HCT116 (cell line): ENCODE measurements around the gene RAC2. TPM values are rescaled to one million over a fixed set of nuclear protein-coding genes. Genes with fewer than 3 reads are reported as not detected.

Experiments
- ATAC-seq: fragments of 200-7000 bp; cut with Tn5 transposase; 2 replicates; pipeline ENCODE4 v1.9.1; 2020; ENCODE audit warnings: mild to moderate bottlenecking, moderate library complexity
- BruUV-seq: library from RNA; stranded (reverse); fragments of 400-500 nt; replicated peaks from 2 replicates; lab custom pipeline; 2021; lab: Mats Ljungman, UMichigan
- CTCF ChIA-PET: fragments of 300-600 bp; sonication (Branson Sonifier 250); formaldehyde crosslinking; loops from one replicate; lab custom pipeline; 2021; ENCODE audit warnings: antibody characterized with exemption; lab: Charles Lee
- POLR2A ChIA-PET: fragments of 300-600, 350-600 bp; sonication (Branson Sonifier 250); formaldehyde crosslinking; loops from one replicate; lab custom pipeline; 2021; ENCODE audit warnings: antibody characterized with exemption; lab: Charles Lee
- RAD21 ChIA-PET, 2 experiments: fragments of 300-600 bp; sonication (Branson Sonifier 250); formaldehyde crosslinking; loops; one replicate each; lab custom pipeline; 2023; ENCODE audit warnings: low total read pairs in 2 of 2; ENCODE audit not compliant: uncharacterized antibody in 2 of 2, unreplicated experiment in 2 of 2, low non-redundant PET in 1 of 2; lab: Charles Lee
- DNase-seq: peaks from one replicate; pipeline ENCODE4 v3.0.0-alpha.2; 2010; ENCODE audit warnings: low read depth, low spot score
- H2AFZ ChIP-seq: fragments of 200-600 bp; shearing (Covaris generic), sonication (generic); 2 replicates; pipeline ENCODE4 v1.6.1; 2017; ENCODE audit warnings: low read depth, mixed run types, mixed read lengths, antibody characterized with exemption, low read length; ENCODE audit not compliant: poor library complexity, severe bottlenecking
- H3K27ac ChIP-seq: 2 replicates; pipeline ENCODE4 v1.5.1; 2012; ENCODE audit warnings: low read depth, low read length
- H3K27me3 ChIP-seq: fragments of 200-600 bp; sonication (generic); 2 replicates; pipeline ENCODE4 v1.6.1; 2016; ENCODE audit warnings: mixed run types, low read length, mixed read lengths; ENCODE audit not compliant: insufficient read depth
- H3K36me3 ChIP-seq, 2 experiments: fragments of 200-500 bp in 1 of 2; fragments of 200-600 bp in 1 of 2; sonication (Bioruptor generic) in 1 of 2; sonication (generic) in 1 of 2; 2 replicates each; pipeline versions ENCODE4 v1.5.1 to v1.6.1; 2014 to 2016; ENCODE audit warnings: low read length in 2 of 2, inconsistent platforms in 1 of 2, mixed read lengths in 1 of 2, mixed run types in 1 of 2; ENCODE audit not compliant: insufficient read depth in 2 of 2, control insufficient read depth in 1 of 2
- H3K4me1 ChIP-seq, 2 experiments: fragments of 200-600 bp in 1 of 2; sonication (generic) in 1 of 2; 2 replicates each; pipeline versions ENCODE4 v1.5.1 to v1.6.1; 2012 to 2017; ENCODE audit warnings: low read length in 2 of 2, inconsistent platforms in 1 of 2, mild to moderate bottlenecking in 1 of 2, mixed read lengths in 1 of 2, mixed run types in 1 of 2, moderate library complexity in 1 of 2; ENCODE audit not compliant: insufficient read depth in 2 of 2, control insufficient read depth in 1 of 2
- H3K4me2 ChIP-seq: fragments of 200-600 bp; sonication (generic); 2 replicates; pipeline ENCODE4 v1.6.1; 2017; ENCODE audit warnings: mixed run types, low read length, mixed read lengths
- H3K4me3 ChIP-seq, 2 experiments: fragments of 200-600 bp in 1 of 2; sonication (generic) in 1 of 2; replicated peaks in 1 of 2; 2 replicates each; pipeline ENCODE4 v1.5.1; 2011 to 2016; ENCODE audit warnings: low read length in 2 of 2, control low read depth in 1 of 2, low read depth in 1 of 2, mild to moderate bottlenecking in 1 of 2, mixed read lengths in 1 of 2, mixed run types in 1 of 2
- H3K79me2 ChIP-seq: fragments of 200-600 bp; sonication (generic); 2 replicates; pipeline ENCODE4 v1.6.1; 2017; ENCODE audit warnings: mild to moderate bottlenecking, mixed run types, low read length, moderate library complexity, mixed read lengths; ENCODE audit not compliant: insufficient read depth
- H3K9ac ChIP-seq: fragments of 200-600 bp; sonication (generic); 2 replicates; pipeline ENCODE4 v1.6.1; 2016; ENCODE audit warnings: low read length, mixed read lengths
- H3K9me2 ChIP-seq: fragments of 200-600 bp; sonication (generic), shearing (Covaris generic); 2 replicates; pipeline ENCODE4 v1.6.1; 2017; ENCODE audit warnings: mixed run types, mild to moderate bottlenecking, moderate library complexity; ENCODE audit not compliant: insufficient read depth
- H3K9me3 ChIP-seq, 2 experiments: fragments of 200-500 bp in 1 of 2; fragments of 200-600 bp in 1 of 2; sonication (Bioruptor generic) in 1 of 2; sonication (generic) in 1 of 2; 2 replicates each; pipeline ENCODE4 v1.6.1; 2014 to 2017; ENCODE audit warnings: low read length in 2 of 2, mixed read lengths in 2 of 2, inconsistent platforms in 1 of 2, low read depth in 1 of 2, mild to moderate bottlenecking in 1 of 2, mixed run types in 1 of 2, moderate library complexity in 1 of 2; ENCODE audit not compliant: control insufficient read depth in 1 of 2, insufficient read depth in 1 of 2
- H4K20me1 ChIP-seq: fragments of 200-600 bp; sonication (generic), shearing (Covaris generic); 2 replicates; pipeline ENCODE4 v1.6.1; 2017; ENCODE audit warnings: mixed run types, mild to moderate bottlenecking, moderate library complexity; ENCODE audit not compliant: insufficient read depth
- CEBPB ChIP-seq: IDR thresholded peaks from 2 replicates; pipeline ENCODE4 v1.6.1; 2012; ENCODE audit warnings: low read depth
- EGR1 ChIP-seq: IDR thresholded peaks from 2 replicates; pipeline ENCODE4 v1.6.1; 2012; ENCODE audit warnings: low read depth
- ELF1 ChIP-seq: IDR thresholded peaks from 2 replicates; pipeline ENCODE4 v1.6.1; 2012; ENCODE audit warnings: low read depth, borderline replicate concordance
- EZH2 ChIP-seq: fragments of 200-600 bp; sonication (generic); IDR thresholded peaks from 2 replicates; pipeline ENCODE4 v1.6.1; 2017; ENCODE audit warnings: antibody characterized with exemption, mixed run types
- JUND ChIP-seq: IDR thresholded peaks from 2 replicates; pipeline ENCODE4 v1.6.1; 2012
- intact Hi-C: fragments of 100-400 bp; cut with micrococcal nuclease; formaldehyde crosslinking; loops from 2 replicates; pipeline ENCODE4 v1.10.0; 2022
- total RNA-seq: library from RNA; stranded (reverse); gene quantifications from one replicate; pipeline ENCODE4 v1.2.1, GENCODE V29; 2021; ENCODE audit not compliant: unreplicated experiment
- TF ChIP-seq, protein P1 (sequence below), 3 experiments: fragments of 200-600 bp in 1 of 3; sonication (generic) in 1 of 3; IDR thresholded peaks in 2 of 3; conservative IDR thresholded peaks in 1 of 3; 2 replicates each; pipeline ENCODE4 v1.5.1; 2012 to 2017; ENCODE audit warnings: low read depth in 2 of 3, low read length in 2 of 3, antibody characterized with exemption in 1 of 3, borderline replicate concordance in 1 of 3, control low read depth in 1 of 3, mild to moderate bottlenecking in 1 of 3, mixed read lengths in 1 of 3, mixed run types in 1 of 3, moderate library complexity in 1 of 3; ENCODE audit not compliant: insufficient read depth in 1 of 3
- TF ChIP-seq, protein P2 (sequence below): IDR thresholded peaks from 2 replicates; pipeline ENCODE4 v1.6.1; 2012

The RAC2 gene
- total RNA-seq, 1 experiment from 2014 or later = 62.0 TPM

DNA sequence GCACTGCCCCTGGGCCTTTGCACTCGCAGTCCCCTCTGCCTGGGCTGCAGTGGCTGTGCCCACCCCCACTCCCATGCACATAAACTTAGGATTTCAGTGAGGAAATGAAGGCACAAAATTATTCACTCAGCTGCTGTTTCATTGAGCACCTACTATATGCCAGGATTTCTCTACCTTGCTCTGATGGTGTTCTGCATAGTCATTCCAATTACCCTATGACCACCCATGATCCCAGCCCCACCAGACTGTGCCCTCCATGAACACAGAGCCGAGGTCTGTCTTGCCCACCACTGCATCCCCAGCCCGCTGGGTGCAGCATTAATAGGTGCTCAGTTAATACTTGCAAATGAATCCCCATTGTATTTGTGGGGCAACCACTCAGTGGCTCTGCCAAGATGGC is 49.1 kb upstream of the RAC2 start:
- RAD21 ChIA-PET = no interaction called here
- no peak overlapping the region for H3K4me3 ChIP-seq
- TF ChIP-seq, protein P1, sequence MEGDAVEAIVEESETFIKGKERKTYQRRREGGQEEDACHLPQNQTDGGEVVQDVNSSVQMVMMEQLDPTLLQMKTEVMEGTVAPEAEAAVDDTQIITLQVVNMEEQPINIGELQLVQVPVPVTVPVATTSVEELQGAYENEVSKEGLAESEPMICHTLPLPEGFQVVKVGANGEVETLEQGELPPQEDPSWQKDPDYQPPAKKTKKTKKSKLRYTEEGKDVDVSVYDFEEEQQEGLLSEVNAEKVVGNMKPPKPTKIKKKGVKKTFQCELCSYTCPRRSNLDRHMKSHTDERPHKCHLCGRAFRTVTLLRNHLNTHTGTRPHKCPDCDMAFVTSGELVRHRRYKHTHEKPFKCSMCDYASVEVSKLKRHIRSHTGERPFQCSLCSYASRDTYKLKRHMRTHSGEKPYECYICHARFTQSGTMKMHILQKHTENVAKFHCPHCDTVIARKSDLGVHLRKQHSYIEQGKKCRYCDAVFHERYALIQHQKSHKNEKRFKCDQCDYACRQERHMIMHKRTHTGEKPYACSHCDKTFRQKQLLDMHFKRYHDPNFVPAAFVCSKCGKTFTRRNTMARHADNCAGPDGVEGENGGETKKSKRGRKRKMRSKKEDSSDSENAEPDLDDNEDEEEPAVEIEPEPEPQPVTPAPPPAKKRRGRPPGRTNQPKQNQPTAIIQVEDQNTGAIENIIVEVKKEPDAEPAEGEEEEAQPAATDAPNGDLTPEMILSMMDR (IDR thresholded peaks at IDR 0.05 in 2 of 3, conservative IDR thresholded peaks at IDR 0.05 in 1 of 3; ENCODE audit: borderline replicate concordance in 1 of 3, insufficient read depth in 1 of 3, low read depth in 2 of 3, low read length in 2 of 3) = no peak
- no peak for TF ChIP-seq EZH2
- TF ChIP-seq CEBPB = no peak
- no peak for TF ChIP-seq JUND
- TF ChIP-seq, protein P2, sequence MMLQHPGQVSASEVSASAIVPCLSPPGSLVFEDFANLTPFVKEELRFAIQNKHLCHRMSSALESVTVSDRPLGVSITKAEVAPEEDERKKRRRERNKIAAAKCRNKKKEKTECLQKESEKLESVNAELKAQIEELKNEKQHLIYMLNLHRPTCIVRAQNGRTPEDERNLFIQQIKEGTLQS = no peak
- TF ChIP-seq, all 23 proteins: peak for 0
- Histone ChIP-seq H3K79me2 (no peaks in the 10 kb centered on the region), H3K36me3 (no peaks in the 10 kb centered on the region), H3K9me2 (no peaks in the 10 kb centered on the region), H2AFZ (no peak overlapping the region), H3K27ac (no peak overlapping the region), H4K20me1 (no peaks in the 10 kb centered on the region), H3K27me3 (no peaks in the 10 kb centered on the region), H3K4me2 (no peak overlapping the region), H3K9me3 (peaks cover 0 to 9% of the 10 kb centered on the region in 2 experiments; a peak in 1 of 4 replicates), H3K9ac (no peak overlapping the region), H3K4me1 (peaks cover 10 to 25% of the 10 kb centered on the region in 2 experiments; a peak in 3 of 4 replicates)
- BruUV-seq = no TSS peak
- ChIA-PET POLR2A (no interaction called here), CTCF (no interaction called here)
- ATAC-seq = no peak
- no peak for DNase-seq
- intact Hi-C loops = no loop called here

DNA sequence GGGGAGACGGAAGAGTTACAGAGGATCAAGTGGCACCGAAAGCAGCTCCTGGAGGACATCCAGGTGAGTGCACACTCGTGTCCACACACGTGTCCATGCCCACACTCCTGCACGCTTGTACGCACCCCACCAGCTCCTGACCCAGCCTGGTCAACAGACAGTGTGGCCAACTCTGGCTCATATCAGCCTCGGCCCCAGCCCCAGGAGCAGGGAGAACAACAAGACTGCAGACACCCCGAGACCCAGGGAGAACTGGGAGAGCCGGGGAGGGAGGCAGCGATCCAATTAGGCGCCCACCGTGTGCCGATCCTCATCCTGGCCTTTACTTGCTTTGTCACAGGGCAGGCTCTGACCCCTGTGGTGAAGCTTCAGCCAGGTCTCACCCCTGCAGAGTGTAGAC is 48.6 kb upstream of the RAC2 start:
- DNase-seq (no peak), ATAC-seq (no peak)
- POLR2A ChIA-PET = no interaction called here
- Histone ChIP-seq H3K79me2 (no peaks in the 10 kb centered on the region), H3K4me1 (peaks cover 10 to 27% of the 10 kb centered on the region in 2 experiments; a peak in 3 of 4 replicates), H3K36me3 (no peaks in the 10 kb centered on the region), H4K20me1 (no peaks in the 10 kb centered on the region), H3K9ac (no peak overlapping the region), H3K9me2 (no peaks in the 10 kb centered on the region), H3K27ac (no peak overlapping the region), H3K27me3 (no peaks in the 10 kb centered on the region), H3K4me2 (no peak overlapping the region), H3K9me3 (peaks cover 0 to 9% of the 10 kb centered on the region in 2 experiments; a peak in 1 of 4 replicates), H2AFZ (no peak overlapping the region), H3K4me3 (no peak overlapping the region)
- intact Hi-C loops = no loop called here
- TF ChIP-seq EGR1 = no peak
- TF ChIP-seq, protein P1 (IDR thresholded peaks at IDR 0.05 in 2 of 3, conservative IDR thresholded peaks at IDR 0.05 in 1 of 3; ENCODE audit: borderline replicate concordance in 1 of 3, insufficient read depth in 1 of 3, low read depth in 2 of 3, low read length in 2 of 3) = no peak
- TF ChIP-seq ELF1 = no peak
- RAD21 ChIA-PET = no interaction called here
- no TSS peak for BruUV-seq
- CTCF ChIA-PET = no interaction called here
